ENCODE measurements around the gene KAT6B. TPM values are rescaled to one million over a fixed set of nuclear protein-coding genes. Genes with fewer than 3 reads are reported as not detected.

The KAT6B gene
- total and polyA plus RNA-seq, 2 of the 8 experiments (the other 6 are each of a cell fraction or from before 2014, with no cell fraction given): 7.3 to 30.8 TPM

- peaks cover 0 to 13% (median 2%) of the 10 kb centered on the region in 4 experiments; a peak in 5 of 7 replicates for H3K4me1 ChIP-seq (replicated peaks in 1 of 4; ENCODE audit: control insufficient read depth in 3 of 4, insufficient read depth in 4 of 4, low read length in 3 of 4)
Measured at GRCh38 chr10:74813381-74814259, 12.8 kb upstream of the KAT6B start.

More at GRCh38 chr10:74813381-74814259, 12.8 kb upstream of the KAT6B start:
- no peak overlapping the region for H3K56ac ChIP-seq (replicated peaks; ENCODE audit: insufficient read length, low read depth, low read length)
- no peak overlapping the region for H2BK5ac ChIP-seq (ENCODE audit: low read depth, low read length)
- peak; percentile 20; the same call in 1 of the 2 replicates for TF ChIP-seq TBP (IDR thresholded peaks at IDR 0.05; ENCODE audit: low read depth, low read length)
- TF ChIP-seq JUN (IDR thresholded peaks at IDR 0.05; ENCODE audit: low read depth, low read length): no peak
- TF ChIP-seq KDM4A (IDR thresholded peaks at IDR 0.05; ENCODE audit: low read depth, low read length, severe bottlenecking): no peak
- TF ChIP-seq, protein P1, sequence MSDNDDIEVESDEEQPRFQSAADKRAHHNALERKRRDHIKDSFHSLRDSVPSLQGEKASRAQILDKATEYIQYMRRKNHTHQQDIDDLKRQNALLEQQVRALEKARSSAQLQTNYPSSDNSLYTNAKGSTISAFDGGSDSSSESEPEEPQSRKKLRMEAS (IDR thresholded peaks at IDR 0.05): peak; percentile 73
- peak; percentile 70 for TF ChIP-seq E2F6 (IDR thresholded peaks at IDR 0.05)
- TF ChIP-seq ASH2L (IDR thresholded peaks at IDR 0.05; ENCODE audit: low read length): peak; percentile 29
- H3K79me1 ChIP-seq (ENCODE audit: low read depth, low read length): no peaks in the 10 kb centered on the region
- H4K5ac ChIP-seq (ENCODE audit: insufficient read length, low read depth, low read length): peak overlapping the region; percentile 1
- H3K4me3 ChIP-seq (ENCODE audit: extremely low read depth in 1 of 4, insufficient read depth in 2 of 4, low read depth in 3 of 4, low read length in 4 of 4): peak overlapping the region; percentile 13 to 58 (median 42); a peak in 6 of 8 replicates
- H3K36me3 ChIP-seq (ENCODE audit: control insufficient read depth in 2 of 4, insufficient read depth in 4 of 4, low read length in 3 of 4): no peaks in the 10 kb centered on the region
- no peak overlapping the region; the same call in 1 of the 2 replicates for H2BK12ac ChIP-seq (ENCODE audit: low read depth, low read length)
- peak overlapping the region; percentile 80 for H4K91ac ChIP-seq (replicated peaks; ENCODE audit: insufficient read length, low read length)
- H3K23ac ChIP-seq (ENCODE audit: insufficient read length): no peak overlapping the region
- ChIA-PET POLR2A (ENCODE audit: partially characterized antibody) (interaction anchor here (1.0 kb wide), 1 partner anchor 11 kb away, joined by 4 read pairs; no protein-coding TSS in a partner anchor), CTCF (ENCODE audit: partially characterized antibody) (no interaction called here)
- H3K79me2 ChIP-seq (ENCODE audit: control insufficient read depth in 1 of 2, insufficient read depth in 2 of 2, low read length in 2 of 2): no peaks in the 10 kb centered on the region
- FAIRE-seq (no peak), DNase-seq (ENCODE audit: low read depth in 1 of 2, low spot score in 2 of 2) (peak in 1 of 2 experiments; percentile 71)
- H3K4me2 ChIP-seq (ENCODE audit: insufficient read depth in 1 of 2, low read depth in 2 of 2, low read length in 2 of 2): peak overlapping the region; percentile 37 to 69
- whole genome bisulfite sequencing, 2 experiments (ENCODE audit: extremely low coverage in 1 of 2, insufficient coverage in 1 of 2, insufficient read length in 1 of 2, insufficient replicate concordance in 2 of 2, low coverage in 1 of 2, low lambda C conversion rate in 2 of 2, missing lambda C conversion rate in 1 of 2): 15% methylated on average over 38 of the region's 53 CpGs; no CpG with 5 or more reads in 1 of the 2 experiments
- H3K9me3 ChIP-seq (ENCODE audit: insufficient read depth in 2 of 2, low read depth in 1 of 2, low read length in 1 of 2): peaks cover 3 to 5% of the 10 kb centered on the region in 2 experiments; a peak in 2 of 4 replicates
- 0 out of 2 replicates have a peak overlapping the region, but pooled peaks have one; percentile 48 for H2BK20ac ChIP-seq (ENCODE audit: low read length)
- H3K27ac ChIP-seq (ENCODE audit: low read depth, low read length): no peak overlapping the region
- peak overlapping the region; percentile 75 for H3K18ac ChIP-seq (ENCODE audit: extremely low read depth, low read length)
- peaks cover 3% of the 10 kb centered on the region; the same call in 1 of the 2 replicates for H3K23me2 ChIP-seq (ENCODE audit: low read depth, low read length)
- H2BK15ac ChIP-seq (ENCODE audit: low read length): no peak overlapping the region
- no peak overlapping the region for H2AK5ac ChIP-seq (ENCODE audit: low read depth, low read length)
- H3K27me3 ChIP-seq (replicated peaks in 1 of 4; ENCODE audit: control insufficient read depth in 3 of 4, extremely low read depth in 1 of 4, insufficient read depth in 3 of 4, low read length in 3 of 4): peaks cover 0 to 2% (median 0%) of the 10 kb centered on the region in 4 experiments; a peak in 1 of 7 replicates
- no peak overlapping the region for H3K4ac ChIP-seq (replicated peaks; ENCODE audit: insufficient read length, low read depth, low read length)
- H3K9ac ChIP-seq (replicated peaks in 1 of 4; ENCODE audit: extremely low read depth in 1 of 4, low read depth in 3 of 4, low read length in 3 of 4): peak overlapping the region in 2 of 4 experiments; percentile 38 to 65; a peak in 2 of 7 replicates
- H2AFZ ChIP-seq (ENCODE audit: low read length): peak overlapping the region; percentile 99
- H2BK120ac ChIP-seq (replicated peaks; ENCODE audit: low read depth, low read length): no peak overlapping the region
- H4K8ac ChIP-seq (ENCODE audit: extremely low read depth, insufficient read depth, low read length): peak overlapping the region; percentile 73; the same call in 1 of the 2 replicates
- no peak overlapping the region for H3K14ac ChIP-seq (ENCODE audit: insufficient read length)
- H4K20me1 ChIP-seq (replicated peaks in 1 of 2; ENCODE audit: control insufficient read depth in 1 of 2, insufficient read depth in 2 of 2, low read length in 2 of 2): no peaks in the 10 kb centered on the region

Measured in H1 (cell line).